GM21825 (cell line): ENCODE data around the gene HEPHL1.
A peak's percentile ranks its signal among the peaks of the same experiment; 100 is the strongest.
"Not testable (repeated sequence)": the region's sequence is repeated elsewhere in the genome, so short reads cannot be mapped to it uniquely, and the experiment has no call there.

Experiments used
- ATAC-seq: cut with Tn5 transposase; IDR thresholded peaks from one replicate; pipeline ENCODE4 v1.9.1; 2021; ENCODE audit warnings: mild to moderate bottlenecking, moderate library complexity; ENCODE audit not compliant: unreplicated experiment

HEPHL1 gene

GRCh38 chr11:94147433-94147845, 126.3 kb downstream of the HEPHL1 start:
- ATAC-seq, result no peak

- ATAC-seq, result no peak
These were observed 127.0 kb downstream of the HEPHL1 start for GRCh38 chr11:94148189-94148588.

- ATAC-seq, result no peak
These were observed 128.4 kb downstream of the HEPHL1 start for GRCh38 chr11:94149431-94150017.

DNA sequence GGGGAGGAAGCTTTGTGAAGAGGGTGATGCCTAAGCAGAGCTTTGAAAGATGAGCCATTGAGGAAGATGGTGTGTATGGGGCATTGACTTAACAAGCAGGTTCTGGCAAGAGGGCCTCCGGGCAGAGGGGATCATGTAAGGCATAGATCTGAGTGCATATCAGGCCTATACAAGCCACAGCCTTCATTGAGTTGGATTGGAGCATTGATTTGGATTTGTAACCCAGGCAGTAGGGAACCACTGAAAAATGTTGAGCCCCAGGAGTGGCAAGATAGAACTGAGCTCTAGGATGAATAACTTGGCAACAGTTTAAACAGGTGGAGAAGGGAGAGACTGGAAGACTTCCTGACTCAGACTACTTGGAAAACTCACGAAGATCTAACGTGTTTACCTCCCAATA, 128.9 kb downstream of the HEPHL1 start:
- no peak for ATAC-seq

DNA sequence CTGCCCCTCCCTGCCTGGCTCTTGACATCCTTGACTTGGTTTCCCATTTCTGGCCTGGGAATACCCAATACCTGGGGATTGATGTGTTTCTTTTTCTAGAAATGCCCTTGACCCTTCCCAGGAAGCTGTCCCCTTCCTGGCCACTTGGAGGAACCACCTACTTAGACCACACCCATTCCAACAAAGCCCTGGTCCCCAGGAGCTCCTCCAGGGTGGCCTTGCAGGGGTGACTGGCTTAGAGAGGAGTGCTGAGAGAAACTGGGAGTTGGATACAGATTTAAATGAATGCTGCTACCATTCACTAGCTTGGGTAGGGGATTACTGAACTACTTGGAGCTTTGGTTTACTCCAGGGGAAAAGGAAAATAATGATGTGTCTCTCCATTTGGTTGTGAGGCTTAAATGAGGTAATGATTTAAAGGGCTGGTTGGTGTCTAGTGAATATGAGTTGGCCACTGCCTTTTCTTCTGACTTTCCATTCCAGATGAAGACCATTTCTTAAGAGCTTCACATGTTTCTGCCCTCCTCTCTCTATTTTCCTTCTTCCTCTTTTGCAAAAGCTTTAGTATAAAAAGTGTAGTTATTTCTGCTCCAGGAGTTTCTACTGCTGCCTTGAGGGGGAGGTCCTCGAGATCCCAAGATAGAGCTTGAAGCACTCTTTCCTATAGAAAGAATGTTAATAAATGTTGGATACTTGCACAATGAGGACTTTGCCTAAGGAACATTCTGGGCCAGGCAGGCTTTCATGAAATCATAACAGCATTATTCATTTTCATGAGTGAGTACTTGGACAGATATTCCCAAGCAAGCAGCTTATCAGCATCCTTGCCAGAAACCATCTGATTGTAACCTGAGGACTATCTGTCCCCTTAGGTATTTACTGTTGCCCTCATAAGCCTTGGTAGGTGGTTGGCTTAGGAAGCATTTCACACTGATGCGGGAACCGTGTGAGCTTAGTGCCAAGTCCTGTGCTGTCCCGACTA, 129.8 kb downstream of the HEPHL1 start:
- ATAC-seq, result no peak

- ATAC-seq, result peak; percentile 68
These were observed 130.9 kb downstream of the HEPHL1 start for GRCh38 chr11:94151903-94152677.

- ATAC-seq, result no peak
These were observed 131.5 kb downstream of the HEPHL1 start for GRCh38 chr11:94152678-94153065.

DNA sequence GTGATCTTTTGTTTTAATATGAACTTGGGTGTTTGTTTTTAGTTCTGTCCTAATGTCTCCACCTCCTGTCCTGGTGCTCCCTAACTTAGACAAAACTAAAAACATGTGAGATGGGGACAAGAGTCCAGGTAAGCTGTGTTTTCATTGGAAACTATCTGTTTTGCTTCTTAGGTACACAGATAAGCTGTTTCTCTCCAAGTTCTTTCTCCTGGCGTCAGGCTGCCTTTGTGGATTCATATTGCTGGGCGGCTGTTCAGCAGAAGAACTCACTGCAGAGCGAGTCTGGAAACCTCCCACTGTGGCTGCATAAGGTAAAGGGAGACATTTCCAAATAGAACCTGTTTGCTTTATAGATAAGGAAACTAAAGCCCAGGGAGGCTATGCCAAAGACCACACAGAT, 132.2 kb downstream of the HEPHL1 start:
- no peak for ATAC-seq

- ATAC-seq, result no peak
These were observed 133.1 kb downstream of the HEPHL1 start for GRCh38 chr11:94154095-94154856.

DNA sequence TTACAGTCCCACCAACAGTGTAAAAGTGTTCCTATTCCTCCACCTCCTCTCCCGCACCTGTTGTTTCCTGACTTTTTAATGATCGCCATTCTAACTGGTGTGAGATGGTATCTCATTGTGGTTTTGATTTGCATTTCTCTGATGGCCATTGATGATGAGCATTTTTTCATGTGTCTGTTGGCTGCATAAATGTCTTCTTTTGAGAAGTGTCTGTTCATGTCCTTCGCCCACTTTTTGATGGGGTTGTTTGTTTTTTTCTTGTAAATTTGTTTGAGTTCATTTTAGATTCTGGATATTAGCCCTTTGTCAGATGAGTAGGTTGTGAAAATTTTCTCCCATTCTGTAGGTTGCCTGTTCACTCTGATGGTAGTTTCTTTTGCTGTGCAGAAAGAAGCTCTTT, 136.2 kb downstream of the HEPHL1 start:
- not testable (repeated sequence) for ATAC-seq
